ENCODE measurements around the gene TMEM38B. TPM values are rescaled to one million over a fixed set of nuclear protein-coding genes. Genes with fewer than 3 reads are reported as not detected.

The TMEM38B gene
- total and polyA plus RNA-seq, 2 experiments from 2014 or later = 9.4 to 14.7 TPM

GRCh38 chr9:105676351-105676923 lies 17.9 kb upstream of the TMEM38B start:
- no peak overlapping the region for H3K27ac Mint-ChIP-seq
- Histone ChIP-seq H2AFZ (0 out of 2 replicates have a peak overlapping the region, but pooled peaks have one; percentile 24), H3F3A (replicated peaks; ENCODE audit: low read depth) (no peaks in the 10 kb centered on the region), H3K9me2 (ENCODE audit: insufficient read depth) (no peaks in the 10 kb centered on the region), H3K79me2 (replicated peaks; ENCODE audit: insufficient read depth) (no peaks in the 10 kb centered on the region), H3K4me2 (no peak overlapping the region), H4K20me1 (replicated peaks; ENCODE audit: insufficient read depth) (no peaks in the 10 kb centered on the region; the same call in 1 of the 2 replicates), H3K4me1 (ENCODE audit: insufficient read depth) (no peaks in the 10 kb centered on the region), H3K27ac (ENCODE audit: low read depth) (no peak overlapping the region), H3K4me3 (no peak overlapping the region), H3K27me3 (ENCODE audit: insufficient read depth) (no peaks in the 10 kb centered on the region), H3K36me3 (ENCODE audit: insufficient read depth) (no peaks in the 10 kb centered on the region)
- no peak for DNase-seq (ENCODE audit: low spot score)
- no peaks in the 10 kb centered on the region for H3K9me3 Mint-ChIP-seq
- H3K4me1 Mint-ChIP-seq = peaks cover 18% of the 10 kb centered on the region
- peak; percentile 38; the same call in 1 of the 3 replicates for ATAC-seq
- TF ChIP-seq POLR2AphosphoS5 (IDR thresholded peaks at IDR 0.05; ENCODE audit: low read depth) (no peak), STAT1 (IDR thresholded peaks at IDR 0.05; ENCODE audit: unreplicated experiment) (no peak)
- no peak overlapping the region for H3K4me3 Mint-ChIP-seq
- H3K36me3 Mint-ChIP-seq (ENCODE audit: low read depth) = no peaks in the 10 kb centered on the region
- peaks cover 3% of the 10 kb centered on the region for H3K27me3 Mint-ChIP-seq (ENCODE audit: insufficient read depth, low read depth, poor library complexity)

- H3K4me2 ChIP-seq = peak overlapping the region; percentile 35; the same call in 1 of the 2 replicates
- peak; percentile 46; the same call in 2 of the 3 replicates for ATAC-seq
- H3K27ac ChIP-seq (ENCODE audit: low read depth) = no peak overlapping the region
- H3K4me3 Mint-ChIP-seq = no peak overlapping the region
- no peaks in the 10 kb centered on the region for H3K36me3 ChIP-seq (ENCODE audit: insufficient read depth)
- DNase-seq (ENCODE audit: low spot score) = no peak
- H2AFZ ChIP-seq = peak overlapping the region; percentile 60
- TF ChIP-seq JUNB (IDR thresholded peaks at IDR 0.05; ENCODE audit: unreplicated experiment) (no peak), NANOG (IDR thresholded peaks at IDR 0.05; ENCODE audit: borderline replicate concordance) (no peak), EZH2phosphoT487 (IDR thresholded peaks at IDR 0.05; ENCODE audit: unreplicated experiment) (no peak), POLR2AphosphoS5 (IDR thresholded peaks at IDR 0.05; ENCODE audit: low read depth) (no peak), CREB1 (CRISPR knock-in tag; IDR thresholded peaks at IDR 0.05; ENCODE audit: low read depth) (no peak), ZNF114 (CRISPR knock-in tag; IDR thresholded peaks at IDR 0.05) (no peak)
- peaks cover 18% of the 10 kb centered on the region for H3K4me1 Mint-ChIP-seq
- no peaks in the 10 kb centered on the region for H3K27me3 ChIP-seq (ENCODE audit: insufficient read depth)
- no peaks in the 10 kb centered on the region for H3K9me3 Mint-ChIP-seq
- H3K36me3 Mint-ChIP-seq (ENCODE audit: low read depth) = no peaks in the 10 kb centered on the region
- peaks cover 3% of the 10 kb centered on the region for H3K27me3 Mint-ChIP-seq (ENCODE audit: insufficient read depth, low read depth, poor library complexity)
- H3F3A ChIP-seq (replicated peaks; ENCODE audit: low read depth) = no peaks in the 10 kb centered on the region
- no peaks in the 10 kb centered on the region for H3K9me2 ChIP-seq (ENCODE audit: insufficient read depth)
- peak overlapping the region; percentile 22; the same call in 1 of the 2 replicates for H3K27ac Mint-ChIP-seq
- H4K20me1 ChIP-seq (replicated peaks; ENCODE audit: insufficient read depth) = no peaks in the 10 kb centered on the region; the same call in 1 of the 2 replicates
- no peaks in the 10 kb centered on the region for H3K4me1 ChIP-seq (ENCODE audit: insufficient read depth)
- H3K4me3 ChIP-seq = no peak overlapping the region
- H3K79me2 ChIP-seq (replicated peaks; ENCODE audit: insufficient read depth) = no peaks in the 10 kb centered on the region
Measured at GRCh38 chr9:105678163-105678562, 16.2 kb upstream of the TMEM38B start.

- TF ChIP-seq EZH2phosphoT487 (IDR thresholded peaks at IDR 0.05; ENCODE audit: unreplicated experiment) (no peak), ZNF331 (CRISPR knock-in tag; IDR thresholded peaks at IDR 0.05; ENCODE audit: low read depth) (no peak)
- Histone ChIP-seq H3K36me3 (ENCODE audit: insufficient read depth) (no peaks in the 10 kb centered on the region), H3K4me2 (peak overlapping the region; percentile 35; the same call in 1 of the 2 replicates), H3K27me3 (ENCODE audit: insufficient read depth) (no peaks in the 10 kb centered on the region), H3K9me2 (ENCODE audit: insufficient read depth) (no peaks in the 10 kb centered on the region), H3K4me3 (no peak overlapping the region), H3F3A (replicated peaks; ENCODE audit: low read depth) (no peaks in the 10 kb centered on the region), H2AFZ (no peak overlapping the region), H3K79me2 (replicated peaks; ENCODE audit: insufficient read depth) (no peaks in the 10 kb centered on the region), H3K4me1 (ENCODE audit: insufficient read depth) (no peaks in the 10 kb centered on the region), H4K20me1 (replicated peaks; ENCODE audit: insufficient read depth) (no peaks in the 10 kb centered on the region; the same call in 1 of the 2 replicates), H3K27ac (ENCODE audit: low read depth) (no peak overlapping the region)
- Mint-ChIP-seq H3K27me3 (ENCODE audit: insufficient read depth, low read depth, poor library complexity) (peaks cover 3% of the 10 kb centered on the region), H3K36me3 (ENCODE audit: low read depth) (no peaks in the 10 kb centered on the region), H3K9me3 (no peaks in the 10 kb centered on the region), H3K4me3 (no peak overlapping the region), H3K27ac (no peak overlapping the region), H3K4me1 (peaks cover 16% of the 10 kb centered on the region)
- no peak for ATAC-seq
- DNase-seq (ENCODE audit: low spot score) = no peak
Measured at GRCh38 chr9:105678781-105679180, 15.6 kb upstream of the TMEM38B start.

Data from GM23338 (cell line).